Glutamatergic neuron (in vitro differentiated cells): Measurements from ENCODE around the gene CALR3. TPM values are rescaled to one million over a fixed set of nuclear protein-coding genes. Genes with fewer than 3 reads are reported as not detected.
A peak's percentile ranks its signal among the peaks of the same experiment; 100 is the strongest.
"Not testable (repeated sequence)": the region's sequence is repeated elsewhere in the genome, so short reads cannot be mapped to it uniquely, and the experiment has no call there.

Experiments used
- DNase-seq: peaks from one replicate; pipeline ENCODE4 v3.0.0; 2022
- H3K27ac Mint-ChIP-seq: one replicate; pipeline ENCODE4 v1.8.0; 2020; ENCODE audit warnings: mild to moderate bottlenecking, mixed read lengths, inconsistent platforms; ENCODE audit not compliant: unreplicated experiment
- H3K27me3 Mint-ChIP-seq: one replicate; pipeline ENCODE4 v1.8.0; 2020; ENCODE audit warnings: mild to moderate bottlenecking, moderate library complexity, mixed read lengths, inconsistent platforms; ENCODE audit not compliant: unreplicated experiment
- H3K36me3 Mint-ChIP-seq: one replicate; pipeline ENCODE4 v1.8.0; 2020; ENCODE audit warnings: mild to moderate bottlenecking, mixed read lengths, inconsistent platforms; ENCODE audit not compliant: unreplicated experiment
- H3K4me1 Mint-ChIP-seq: one replicate; pipeline ENCODE4 v1.8.0; 2020; ENCODE audit warnings: mild to moderate bottlenecking, low read depth, mixed read lengths, inconsistent platforms; ENCODE audit not compliant: unreplicated experiment
- H3K4me3 Mint-ChIP-seq: one replicate; pipeline ENCODE4 v1.8.0; 2020; ENCODE audit warnings: mild to moderate bottlenecking, mixed read lengths, inconsistent platforms; ENCODE audit not compliant: unreplicated experiment
- H3K9me3 Mint-ChIP-seq: one replicate; pipeline ENCODE4 v1.8.0; 2020; ENCODE audit warnings: mild to moderate bottlenecking, moderate library complexity, mixed read lengths, inconsistent platforms; ENCODE audit not compliant: unreplicated experiment
- total RNA-seq: library from RNA; stranded (reverse); fragmentation: NEBNext Ultra II Directional; extraction: Animal tissue kit (Norgen Biotek cat#: 25700); gene quantifications from one replicate; pipeline ENCODE4 v1.2.1, GENCODE V29; 2021; ENCODE audit not compliant: unreplicated experiment
- TF ChIP-seq, protein P1 (sequence below): fragments of 200-600 bp; sonication (generic); IDR thresholded peaks from one replicate; pipeline ENCODE4 v1.5.0; 2021; ENCODE audit not compliant: partially characterized antibody, unreplicated experiment

Gene CALR3
- total RNA-seq, 1 donor from 2014 or later: not detected

DNA sequence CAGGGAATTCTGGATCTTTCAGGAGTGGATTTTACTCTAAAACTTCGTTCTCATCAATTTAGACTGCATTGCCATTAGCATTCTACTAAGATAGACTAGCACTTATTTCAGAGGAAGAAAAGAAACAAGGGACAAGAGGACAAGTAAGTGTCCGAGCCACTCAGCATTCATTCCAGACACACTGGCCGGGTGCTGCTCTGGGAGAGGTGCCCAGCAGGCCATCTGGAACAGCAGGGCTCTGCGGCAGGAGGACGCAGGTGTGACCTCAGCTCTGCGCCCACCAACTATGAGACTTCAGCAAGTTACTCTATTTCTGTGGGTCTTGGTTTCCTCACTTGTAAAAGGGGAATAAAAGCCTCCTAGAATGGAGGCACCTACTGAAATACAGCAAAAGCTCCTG is 28.4 kb downstream of the CALR3 start:
- Mint-ChIP-seq H3K4me3 (peak overlapping the region; percentile 70), H3K27me3 (peaks cover 29% of the 10 kb centered on the region), H3K27ac (peak overlapping the region; percentile 74), H3K9me3 (peaks cover 16% of the 10 kb centered on the region), H3K4me1 (peaks cover 55% of the 10 kb centered on the region), H3K36me3 (peaks cover 4% of the 10 kb centered on the region)
- TF ChIP-seq, protein P1, sequence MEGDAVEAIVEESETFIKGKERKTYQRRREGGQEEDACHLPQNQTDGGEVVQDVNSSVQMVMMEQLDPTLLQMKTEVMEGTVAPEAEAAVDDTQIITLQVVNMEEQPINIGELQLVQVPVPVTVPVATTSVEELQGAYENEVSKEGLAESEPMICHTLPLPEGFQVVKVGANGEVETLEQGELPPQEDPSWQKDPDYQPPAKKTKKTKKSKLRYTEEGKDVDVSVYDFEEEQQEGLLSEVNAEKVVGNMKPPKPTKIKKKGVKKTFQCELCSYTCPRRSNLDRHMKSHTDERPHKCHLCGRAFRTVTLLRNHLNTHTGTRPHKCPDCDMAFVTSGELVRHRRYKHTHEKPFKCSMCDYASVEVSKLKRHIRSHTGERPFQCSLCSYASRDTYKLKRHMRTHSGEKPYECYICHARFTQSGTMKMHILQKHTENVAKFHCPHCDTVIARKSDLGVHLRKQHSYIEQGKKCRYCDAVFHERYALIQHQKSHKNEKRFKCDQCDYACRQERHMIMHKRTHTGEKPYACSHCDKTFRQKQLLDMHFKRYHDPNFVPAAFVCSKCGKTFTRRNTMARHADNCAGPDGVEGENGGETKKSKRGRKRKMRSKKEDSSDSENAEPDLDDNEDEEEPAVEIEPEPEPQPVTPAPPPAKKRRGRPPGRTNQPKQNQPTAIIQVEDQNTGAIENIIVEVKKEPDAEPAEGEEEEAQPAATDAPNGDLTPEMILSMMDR: no peak
- DNase-seq: no peak

DNA sequence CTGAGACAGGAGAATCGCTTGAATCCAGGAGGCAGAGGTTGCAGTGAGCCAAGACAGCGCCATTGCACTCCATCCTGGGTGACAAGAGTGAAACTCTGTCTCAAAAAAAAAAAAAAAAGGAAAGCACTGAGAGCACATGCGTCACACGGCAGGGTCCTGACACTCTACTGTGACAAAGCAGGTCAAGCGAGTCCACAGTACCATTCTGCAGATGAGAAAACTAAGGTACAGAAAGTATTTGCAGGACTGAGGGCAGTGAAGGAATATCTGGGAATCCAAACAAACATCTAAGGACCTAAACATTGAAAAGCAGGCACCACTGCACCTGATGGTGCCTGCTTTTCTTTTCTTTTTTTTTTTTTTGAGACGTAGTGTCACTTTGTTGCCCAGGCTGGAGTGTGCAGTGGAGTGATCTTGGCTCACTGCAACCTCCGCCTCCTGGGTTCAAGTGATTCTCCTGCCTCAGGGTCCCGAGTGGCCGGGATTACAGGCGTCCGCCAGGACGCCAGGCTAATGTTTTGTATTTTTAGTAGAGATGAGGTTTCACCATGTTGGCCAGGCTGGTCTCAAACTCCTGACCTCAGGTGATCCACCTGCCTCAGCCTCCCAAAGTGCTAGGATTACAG is 29.1 kb downstream of the CALR3 start:
- Mint-ChIP-seq H3K27ac (peak overlapping the region; percentile 74), H3K4me3 (peak overlapping the region; percentile 70), H3K27me3 (peaks cover 27% of the 10 kb centered on the region), H3K4me1 (peaks cover 57% of the 10 kb centered on the region), H3K9me3 (peaks cover 16% of the 10 kb centered on the region)
- DNase-seq, H3K36me3 Mint-ChIP-seq: not testable (repeated sequence)

DNA sequence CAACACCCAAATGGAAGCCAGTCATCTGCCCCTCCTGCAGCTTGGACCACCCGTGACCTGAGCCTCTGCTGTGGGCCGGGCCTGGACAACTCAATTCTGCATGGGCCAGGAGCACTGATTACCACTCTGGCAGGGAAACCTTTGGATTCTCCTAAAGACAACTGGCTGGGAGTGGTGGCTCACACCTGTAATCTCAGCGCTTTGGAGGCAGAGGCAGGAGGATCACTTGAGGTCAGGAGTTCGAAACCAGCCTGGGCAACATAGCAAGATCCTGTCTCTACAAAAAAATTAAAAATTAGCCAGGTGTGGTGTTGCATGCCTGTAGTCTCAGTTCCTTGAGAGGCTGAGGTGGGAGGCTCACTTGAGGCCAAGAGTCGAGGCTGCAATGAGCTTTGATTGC is 30.7 kb downstream of the CALR3 start:
- Mint-ChIP-seq H3K4me1 (peaks cover 61% of the 10 kb centered on the region), H3K9me3 (peaks cover 11% of the 10 kb centered on the region)

DNA sequence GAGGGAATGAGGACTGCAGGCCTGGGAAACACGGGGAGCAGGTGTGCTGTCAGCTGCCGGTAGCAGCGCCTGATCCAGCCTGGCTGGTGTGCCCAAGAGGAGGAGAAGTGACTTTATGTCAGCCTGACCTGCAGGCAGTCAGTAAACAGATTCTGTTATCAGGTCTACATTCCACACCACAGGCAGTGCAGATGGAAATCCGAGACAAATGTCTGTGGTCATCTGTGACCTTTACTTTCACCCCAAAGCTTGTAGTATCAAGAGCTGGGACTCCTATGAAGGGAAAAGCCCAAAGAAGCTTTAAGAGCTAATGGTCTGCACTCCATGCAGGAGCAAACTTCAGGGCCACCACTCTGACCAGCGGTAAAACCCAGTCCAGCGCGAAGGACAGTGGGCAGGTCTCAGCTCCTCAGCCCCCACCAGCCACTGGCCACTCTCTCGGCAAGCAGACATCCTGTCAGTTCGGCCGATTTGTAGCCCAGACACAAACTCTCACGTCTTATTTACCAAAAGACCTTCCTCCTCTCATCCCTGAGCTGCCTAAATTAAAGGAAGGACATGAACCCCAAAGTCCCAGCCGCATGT is 31.9 kb downstream of the CALR3 start:
- Mint-ChIP-seq H3K4me3 (peak overlapping the region; percentile 76), H3K27me3 (peaks cover 19% of the 10 kb centered on the region), H3K4me1 (peaks cover 61% of the 10 kb centered on the region), H3K36me3 (peaks cover 4% of the 10 kb centered on the region), H3K9me3 (peaks cover 11% of the 10 kb centered on the region), H3K27ac (peak overlapping the region; percentile 89)
- no peak for DNase-seq
- TF ChIP-seq, protein P1: no peak

More for the DNA sequence above, 30.7 kb downstream of the CALR3 start:
- H3K4me3 Mint-ChIP-seq: peak overlapping the region; percentile 63
- TF ChIP-seq, protein P1: no peak
- no peak overlapping the region for H3K27ac Mint-ChIP-seq
- peaks cover 4% of the 10 kb centered on the region for H3K36me3 Mint-ChIP-seq
- no peak for DNase-seq
- peaks cover 21% of the 10 kb centered on the region for H3K27me3 Mint-ChIP-seq

DNA sequence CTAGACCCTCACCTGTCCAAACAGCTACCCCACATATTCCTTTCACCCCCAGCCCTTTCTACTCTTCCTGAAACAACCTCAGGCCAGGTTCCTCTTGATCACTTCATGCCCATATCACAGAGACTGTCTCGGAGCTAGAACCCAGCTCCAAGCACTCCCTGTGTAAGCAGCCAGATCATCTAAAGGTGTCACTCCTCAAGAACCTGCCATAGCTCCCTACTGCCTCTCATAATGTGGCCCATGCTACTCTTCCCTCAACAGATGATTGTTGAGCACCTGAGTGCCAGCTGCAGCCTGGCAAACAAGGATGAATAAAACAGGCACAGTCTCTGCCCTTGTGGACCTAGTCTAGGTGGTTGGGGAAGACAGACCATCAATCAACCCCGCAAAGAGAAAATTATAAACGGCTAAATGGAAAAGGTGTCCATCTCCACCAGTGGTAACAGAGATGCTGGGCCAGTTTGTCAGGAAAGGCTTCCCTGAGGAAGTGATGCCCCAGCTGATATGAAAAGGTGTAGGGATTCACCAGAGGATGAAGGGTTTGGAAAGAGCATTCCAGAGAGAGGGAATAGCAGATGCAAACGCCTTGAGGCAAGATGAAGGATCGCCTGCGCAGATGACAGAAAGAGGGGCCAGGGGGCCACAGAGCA is 32.5 kb downstream of the CALR3 start:
- Mint-ChIP-seq H3K27me3 (peaks cover 19% of the 10 kb centered on the region), H3K9me3 (peaks cover 12% of the 10 kb centered on the region), H3K4me3 (peak overlapping the region; percentile 65), H3K4me1 (peaks cover 60% of the 10 kb centered on the region), H3K27ac (peak overlapping the region; percentile 89), H3K36me3 (peaks cover 4% of the 10 kb centered on the region)
- DNase-seq: no peak
- TF ChIP-seq, protein P1: no peak
